ENCODE measurements around the gene ROR1.

The ROR1 gene

GRCh38 chr1:64229307-64229706 lies 455.5 kb downstream of the ROR1 start (continued):
- no peak for TF ChIP-seq ZNF514 (tag by site-specific recombination; IDR thresholded peaks at IDR 0.05)
- no peak for TF ChIP-seq ZNF792 (tag by site-specific recombination; IDR thresholded peaks at IDR 0.05)
- TF ChIP-seq ZNF449 (tag by site-specific recombination; IDR thresholded peaks at IDR 0.05): 0 out of 2 replicates have a peak, but pooled peaks have one; percentile 52
- no peak for TF ChIP-seq ZNF555 (tag by site-specific recombination; conservative IDR thresholded peaks at IDR 0.05)
- TF ChIP-seq ZBTB1 (tag by site-specific recombination; IDR thresholded peaks at IDR 0.05): no peak
- TF ChIP-seq GLIS1 (tag by site-specific recombination; IDR thresholded peaks at IDR 0.05): peak; percentile 19; the same call in 1 of the 2 replicates
- TF ChIP-seq ZNF600 (tag by site-specific recombination; IDR thresholded peaks at IDR 0.05): no peak
- TF ChIP-seq OSR2 (tag by site-specific recombination; IDR thresholded peaks at IDR 0.05): peak; percentile 97
- peak; percentile 85 for TF ChIP-seq ZNF24 (tag by site-specific recombination; IDR thresholded peaks at IDR 0.05)
- TF ChIP-seq ZNF76 (tag by site-specific recombination; IDR thresholded peaks at IDR 0.05; ENCODE audit: borderline replicate concordance, low read depth): no peak

Measured in HEK293 (cell line).